Measurements from ENCODE around the gene UBTF.

Gene UBTF

GRCh38 chr17:44230140-44230539 lies 10.7 kb upstream of the UBTF start:
- ChIA-PET CTCF (interaction anchor here (1.4 kb wide), 1 partner anchor 129 kb away, joined by 4 read pairs; no protein-coding TSS in a partner anchor), POLR2A (no interaction called here)
- no peaks in the 10 kb centered on the region for H3K9me3 ChIP-seq (ENCODE audit: control extremely low read depth in 1 of 5, control insufficient read depth in 4 of 5, insufficient read depth in 2 of 5, low read depth in 1 of 5, low read length in 4 of 5)
- DNase-seq = no peak
- WGBS (ENCODE audit: insufficient coverage) = 99% methylated on average over 8 of the region's 9 CpGs
- no peak overlapping the region for H3K4me3 ChIP-seq (ENCODE audit: control insufficient read depth in 1 of 7, extremely low read depth in 1 of 7, insufficient read depth in 4 of 7, low read depth in 2 of 7, low read length in 6 of 7)
- H3K27ac ChIP-seq (ENCODE audit: insufficient read depth in 1 of 2, low read depth in 1 of 2, low read length in 2 of 2, poor library complexity in 1 of 2, severe bottlenecking in 2 of 2) = no peak overlapping the region
- H3K36me3 ChIP-seq (ENCODE audit: control insufficient read depth in 4 of 4, insufficient read depth in 4 of 4, low read length in 3 of 4) = no peaks in the 10 kb centered on the region
- H3K4me1 ChIP-seq (ENCODE audit: control extremely low read depth in 1 of 4, control insufficient read depth in 4 of 4, insufficient read depth in 4 of 4, low read length in 3 of 4) = peaks cover 0 to 5% (median 2%) of the 10 kb centered on the region in 4 experiments
- H3K27me3 ChIP-seq (replicated peaks in 2 of 5; ENCODE audit: control insufficient read depth in 4 of 5, insufficient read depth in 5 of 5, low read length in 4 of 5) = no peaks in the 10 kb centered on the region

GRCh38 chr17:44229090-44229489 lies 9.6 kb upstream of the UBTF start:
- Histone ChIP-seq H3K27ac (ENCODE audit: insufficient read depth in 1 of 2, low read depth in 1 of 2, low read length in 2 of 2, poor library complexity in 1 of 2, severe bottlenecking in 2 of 2) (no peak overlapping the region), H3K36me3 (ENCODE audit: control insufficient read depth in 4 of 4, insufficient read depth in 4 of 4, low read length in 3 of 4) (no peaks in the 10 kb centered on the region), H3K9me3 (ENCODE audit: control extremely low read depth in 1 of 5, control insufficient read depth in 4 of 5, insufficient read depth in 2 of 5, low read depth in 1 of 5, low read length in 4 of 5) (no peaks in the 10 kb centered on the region), H3K27me3 (replicated peaks in 2 of 5; ENCODE audit: control insufficient read depth in 4 of 5, insufficient read depth in 5 of 5, low read length in 4 of 5) (no peaks in the 10 kb centered on the region), H3K4me3 (ENCODE audit: control insufficient read depth in 1 of 7, extremely low read depth in 1 of 7, insufficient read depth in 4 of 7, low read depth in 2 of 7, low read length in 6 of 7) (no peak overlapping the region), H3K4me1 (ENCODE audit: control extremely low read depth in 1 of 4, control insufficient read depth in 4 of 4, insufficient read depth in 4 of 4, low read length in 3 of 4) (no peaks in the 10 kb centered on the region)
- DNase-seq = no peak
- ChIA-PET CTCF (interaction anchor here (1.4 kb wide), 3 partner anchors 9 to 130 kb away, joined by 3 to 4 read pairs (median 3); partner anchors contain the start of gene UBTF), POLR2A (no interaction called here)
- WGBS (ENCODE audit: insufficient coverage) = 93% methylated on average over 6 of the region's 6 CpGs

- H3K9me3 ChIP-seq (ENCODE audit: control extremely low read depth in 1 of 5, control insufficient read depth in 4 of 5, insufficient read depth in 2 of 5, low read depth in 1 of 5, low read length in 4 of 5) = no peaks in the 10 kb centered on the region
- H3K4me1 ChIP-seq (ENCODE audit: control extremely low read depth in 1 of 4, control insufficient read depth in 4 of 4, insufficient read depth in 4 of 4, low read length in 3 of 4) = peaks cover 0 to 18% (median 14%) of the 10 kb centered on the region in 4 experiments
- ChIA-PET POLR2A (no interaction called here), CTCF (interaction anchor here (1.4 to 1.8 kb wide), 4 partner anchors 10 to 108 kb away, joined by 3 to 4 read pairs (median 3); no protein-coding TSS in a partner anchor)
- H3K27ac ChIP-seq (ENCODE audit: insufficient read depth in 1 of 2, low read depth in 1 of 2, low read length in 2 of 2, poor library complexity in 1 of 2, severe bottlenecking in 2 of 2) = no peak overlapping the region
- H3K36me3 ChIP-seq (ENCODE audit: control insufficient read depth in 4 of 4, insufficient read depth in 4 of 4, low read length in 3 of 4) = no peaks in the 10 kb centered on the region
- no peaks in the 10 kb centered on the region for H3K27me3 ChIP-seq (replicated peaks in 2 of 5; ENCODE audit: control insufficient read depth in 4 of 5, insufficient read depth in 5 of 5, low read length in 4 of 5)
- H3K4me3 ChIP-seq (ENCODE audit: control insufficient read depth in 1 of 7, extremely low read depth in 1 of 7, insufficient read depth in 4 of 7, low read depth in 2 of 7, low read length in 6 of 7) = no peak overlapping the region
- 96% methylated on average over 4 of the region's 7 CpGs for WGBS (ENCODE audit: insufficient coverage)
- DNase-seq = no peak
These were observed 4.1 kb upstream of the UBTF start for GRCh38 chr17:44223541-44224071.

- ChIA-PET POLR2A (interaction anchor here (0.6 to 2.8 kb wide), 5 partner anchors 23 to 111 kb away, joined by 3 to 11 read pairs (median 4); partner anchors contain the start of genes ATXN7L3 and TMUB2), CTCF (interaction anchor here (0.6 to 2.1 kb wide), 21 partner anchors 11 to 466 kb away, joined by 3 to 20 read pairs (median 3); no protein-coding TSS in a partner anchor)
- Histone ChIP-seq H3K4me1 (ENCODE audit: control extremely low read depth in 1 of 4, control insufficient read depth in 4 of 4, insufficient read depth in 4 of 4, low read length in 3 of 4) (peaks cover 8 to 28% (median 24%) of the 10 kb centered on the region in 4 experiments), H3K36me3 (ENCODE audit: control insufficient read depth in 4 of 4, insufficient read depth in 4 of 4, low read length in 3 of 4) (peaks cover 0 to 4% (median 1%) of the 10 kb centered on the region in 4 experiments), H3K27me3 (replicated peaks in 2 of 5; ENCODE audit: control insufficient read depth in 4 of 5, insufficient read depth in 5 of 5, low read length in 4 of 5) (no peaks in the 10 kb centered on the region), H3K9me3 (ENCODE audit: control extremely low read depth in 1 of 5, control insufficient read depth in 4 of 5, insufficient read depth in 2 of 5, low read depth in 1 of 5, low read length in 4 of 5) (no peaks in the 10 kb centered on the region), H3K27ac (ENCODE audit: insufficient read depth in 1 of 2, low read depth in 1 of 2, low read length in 2 of 2, poor library complexity in 1 of 2, severe bottlenecking in 2 of 2) (peak overlapping the region in 1 of 2 experiments; percentile 77), H3K4me3 (ENCODE audit: control insufficient read depth in 1 of 7, extremely low read depth in 1 of 7, insufficient read depth in 4 of 7, low read depth in 2 of 7, low read length in 6 of 7) (peak overlapping the region; percentile 69 to 95 (median 93))
- WGBS (ENCODE audit: insufficient coverage) = 5% methylated on average over 35 of the region's 36 CpGs
- peak; percentile 66 to 76 (median 67) for DNase-seq
These were observed 2.8 kb upstream of the UBTF start for GRCh38 chr17:44222112-44222869.

GRCh38 chr17:44221862-44222111 lies 2.3 kb upstream of the UBTF start:
- WGBS (ENCODE audit: insufficient coverage) = 0% methylated on average over 5 of the region's 17 CpGs
- H3K4me3 ChIP-seq (ENCODE audit: control insufficient read depth in 1 of 7, extremely low read depth in 1 of 7, insufficient read depth in 4 of 7, low read depth in 2 of 7, low read length in 6 of 7) = peak overlapping the region; percentile 69 to 95 (median 93)
- no peaks in the 10 kb centered on the region for H3K9me3 ChIP-seq (ENCODE audit: control extremely low read depth in 1 of 5, control insufficient read depth in 4 of 5, insufficient read depth in 2 of 5, low read depth in 1 of 5, low read length in 4 of 5)
- POLR2A ChIA-PET = interaction anchor here (0.7 to 2.8 kb wide), 5 partner anchors 23 to 110 kb away, joined by 3 to 11 read pairs (median 3); partner anchors contain the start of genes ATXN7L3 and TMUB2
- CTCF ChIA-PET = interaction anchor here (0.6 to 2.1 kb wide), 20 partner anchors 10 to 467 kb away, joined by 3 to 20 read pairs (median 3); no protein-coding TSS in a partner anchor
- H3K27me3 ChIP-seq (replicated peaks in 2 of 5; ENCODE audit: control insufficient read depth in 4 of 5, insufficient read depth in 5 of 5, low read length in 4 of 5) = no peaks in the 10 kb centered on the region
- no peak for DNase-seq
- H3K4me1 ChIP-seq (ENCODE audit: control extremely low read depth in 1 of 4, control insufficient read depth in 4 of 4, insufficient read depth in 4 of 4, low read length in 3 of 4) = peaks cover 13 to 33% (median 29%) of the 10 kb centered on the region in 4 experiments
- H3K36me3 ChIP-seq (ENCODE audit: control insufficient read depth in 4 of 4, insufficient read depth in 4 of 4, low read length in 3 of 4) = peaks cover 0 to 8% (median 2%) of the 10 kb centered on the region in 4 experiments
- H3K27ac ChIP-seq (ENCODE audit: insufficient read depth in 1 of 2, low read depth in 1 of 2, low read length in 2 of 2, poor library complexity in 1 of 2, severe bottlenecking in 2 of 2) = peak overlapping the region; percentile 25 to 77

GRCh38 chr17:44221084-44221861 lies 1.8 kb upstream of the UBTF start:
- DNase-seq = peak; percentile 81 to 86 (median 83)
- POLR2A ChIA-PET = interaction anchor here (0.7 to 2.8 kb wide), 5 partner anchors 22 to 110 kb away, joined by 3 to 11 read pairs (median 3); partner anchors contain the start of genes ATXN7L3 and TMUB2
- no peaks in the 10 kb centered on the region for H3K27me3 ChIP-seq (replicated peaks in 2 of 5; ENCODE audit: control insufficient read depth in 4 of 5, insufficient read depth in 5 of 5, low read length in 4 of 5)
- peaks cover 15 to 38% (median 34%) of the 10 kb centered on the region in 4 experiments for H3K4me1 ChIP-seq (ENCODE audit: control extremely low read depth in 1 of 4, control insufficient read depth in 4 of 4, insufficient read depth in 4 of 4, low read length in 3 of 4)
- H3K36me3 ChIP-seq (ENCODE audit: control insufficient read depth in 4 of 4, insufficient read depth in 4 of 4, low read length in 3 of 4) = peaks cover 0 to 14% (median 6%) of the 10 kb centered on the region in 4 experiments
- H3K4me3 ChIP-seq (ENCODE audit: control insufficient read depth in 1 of 7, extremely low read depth in 1 of 7, insufficient read depth in 4 of 7, low read depth in 2 of 7, low read length in 6 of 7) = peak overlapping the region; percentile 69 to 95 (median 93)
- 0% methylated on average over 44 of the region's 54 CpGs for WGBS (ENCODE audit: insufficient coverage)
- H3K27ac ChIP-seq (ENCODE audit: insufficient read depth in 1 of 2, low read depth in 1 of 2, low read length in 2 of 2, poor library complexity in 1 of 2, severe bottlenecking in 2 of 2) = peak overlapping the region; percentile 25 to 77
- CTCF ChIA-PET = interaction anchor here (0.6 to 2.1 kb wide), 22 partner anchors 10 to 467 kb away, joined by 3 to 20 read pairs (median 3); no protein-coding TSS in a partner anchor
- H3K9me3 ChIP-seq (ENCODE audit: control extremely low read depth in 1 of 5, control insufficient read depth in 4 of 5, insufficient read depth in 2 of 5, low read depth in 1 of 5, low read length in 4 of 5) = no peaks in the 10 kb centered on the region

Measured in common myeloid progenitor, CD34-positive (primary cell).